Stimulated activated CD8-positive, alpha-beta memory T cell treated with anti-CD3 and anti-CD28 coated beads, Interleukin-15, amount 100 ng/mL, for 48 hours (primary cell): ENCODE results near the gene EDIL3.
"Not testable (repeated sequence)": the region's sequence is repeated elsewhere in the genome, so short reads cannot be mapped to it uniquely, and the experiment has no call there.

Experiments used
- DNase-seq, 2 donors: peaks; one replicate each; pipeline ENCODE4 v3.0.0-alpha.2; 2020; ENCODE audit warnings: low read depth in 2 of 2

EDIL3 gene

GRCh38 chr5:84168841-84169240 lies 215.8 kb downstream of the EDIL3 start:
- no peak for DNase-seq

- no peak for DNase-seq
These were observed 221.0 kb downstream of the EDIL3 start for GRCh38 chr5:84163671-84164070.

- DNase-seq = no peak
These were observed 222.0 kb downstream of the EDIL3 start for GRCh38 chr5:84162695-84163094.

GRCh38 chr5:84160650-84161049 lies 224.0 kb downstream of the EDIL3 start:
- not testable (repeated sequence) for DNase-seq

- no peak for DNase-seq
These were observed 235.6 kb downstream of the EDIL3 start for GRCh38 chr5:84149094-84149493.

- no peak for DNase-seq
These were observed 236.0 kb downstream of the EDIL3 start for GRCh38 chr5:84148651-84149050.

GRCh38 chr5:84137541-84137940 lies 247.1 kb downstream of the EDIL3 start:
- no peak for DNase-seq

- no peak for DNase-seq
These were observed 253.3 kb downstream of the EDIL3 start for GRCh38 chr5:84131372-84131771.

- DNase-seq = no peak
These were observed 254.6 kb downstream of the EDIL3 start for GRCh38 chr5:84130006-84130580.

GRCh38 chr5:84125216-84125615 lies 259.5 kb downstream of the EDIL3 start:
- DNase-seq = no peak

GRCh38 chr5:84119252-84119651 lies 265.4 kb downstream of the EDIL3 start:
- no peak for DNase-seq

- no peak for DNase-seq
These were observed 266.1 kb downstream of the EDIL3 start for GRCh38 chr5:84118551-84118950.

GRCh38 chr5:84115727-84116126 lies 269.0 kb downstream of the EDIL3 start:
- no peak for DNase-seq

GRCh38 chr5:84113246-84114105 lies 271.2 kb downstream of the EDIL3 start:
- no peak for DNase-seq

GRCh38 chr5:84092738-84093137 lies 291.9 kb downstream of the EDIL3 start:
- DNase-seq = no peak

GRCh38 chr5:84091127-84091799 lies 293.4 kb downstream of the EDIL3 start:
- DNase-seq = no peak

- DNase-seq = no peak
These were observed 295.7 kb downstream of the EDIL3 start for GRCh38 chr5:84088996-84089395.

- DNase-seq = no peak
These were observed 298.2 kb downstream of the EDIL3 start for GRCh38 chr5:84086511-84086910.

GRCh38 chr5:84085387-84086041 lies 299.2 kb downstream of the EDIL3 start:
- DNase-seq = no peak

- no peak for DNase-seq
These were observed 303.8 kb downstream of the EDIL3 start for GRCh38 chr5:84080908-84081307.

- no peak for DNase-seq
These were observed 312.3 kb downstream of the EDIL3 start for GRCh38 chr5:84072339-84072738.

GRCh38 chr5:84069608-84070179 lies 315.0 kb downstream of the EDIL3 start:
- no peak for DNase-seq
